K562 (cell line): Measurements from ENCODE around the gene GMEB2. TPM values are rescaled to one million over a fixed set of nuclear protein-coding genes. Genes with fewer than 3 reads are reported as not detected.

Experiments
- ATAC-seq: fragments of 200-7000 bp; cut with Tn5 transposase; 3 replicates; pipeline ENCODE4 v1.9.1; 2020; ENCODE audit warnings: moderate library complexity
- BruUV-seq: library from RNA; stranded (reverse); fragments of 400-500 nt; replicated peaks from 2 replicates; lab custom pipeline; 2021; lab: Mats Ljungman, UMichigan
- CTCF ChIA-PET: fragments of 300-600 bp; formaldehyde crosslinking; extraction: SDS; loops from one replicate; lab custom pipeline; 2021; ENCODE audit warnings: low intra/inter-chr PET ratio; lab: Yijun Ruan, JAX
- POLR2A ChIA-PET: fragments of 300-600, 350-650 bp; sonication (Branson Sonifier 250); formaldehyde crosslinking; extraction: SDS; loops from one replicate; lab custom pipeline; 2021; ENCODE audit warnings: antibody characterized with exemption, inconsistent platforms; lab: Yijun Ruan, JAX
- DNase-seq, 4 experiments: peaks; one replicate each; pipeline versions ENCODE4 v3.0.0 to v3.0.0-alpha.2; 2011 to 2018; ENCODE audit warnings: low spot score in 3 of 4, mixed read lengths in 3 of 4; ENCODE audit errors: extremely low read depth in 1 of 4
- FAIRE-seq: peaks from 2 replicates; lab custom pipeline; 2011; peaks lifted over from hg19 to GRCh38; lab: Jason Lieb, UNC
- H2AFZ ChIP-seq: 2 replicates; pipeline ENCODE4 v1.6.0; 2011; ENCODE audit warnings: low read depth, low read length, control low read depth, inconsistent platforms
- H3K27ac ChIP-seq: fragments of 200-600 bp; 3 replicates; pipeline ENCODE4 v1.8.0; 2011; ENCODE audit warnings: low read depth, mild to moderate bottlenecking, control low read depth, inconsistent platforms, low read length, moderate library complexity, mixed read lengths; ENCODE audit errors: extremely low read depth
- H3K27me3 ChIP-seq, 2 experiments: fragments of 300-600 bp in 1 of 2; 2 replicates in 1 of 2; 3 replicates in 1 of 2; pipeline versions ENCODE4 v1.6.0 to v1.8.0; 2011; ENCODE audit warnings: inconsistent platforms in 2 of 2, low read length in 2 of 2, mild to moderate bottlenecking in 1 of 2, mixed read lengths in 1 of 2, moderate library complexity in 1 of 2; ENCODE audit not compliant: control insufficient read depth in 2 of 2, insufficient read depth in 2 of 2
- H3K36me3 ChIP-seq: fragments of 300-600 bp; 3 replicates; pipeline ENCODE4 v1.8.0; 2011; ENCODE audit warnings: mild to moderate bottlenecking, low read length, inconsistent platforms; ENCODE audit not compliant: control insufficient read depth, insufficient read depth
- H3K4me1 ChIP-seq, 2 experiments: fragments of 200-600 bp in 1 of 2; replicated peaks in 1 of 2; 2 replicates in 1 of 2; 3 replicates in 1 of 2; pipeline versions ENCODE4 v1.5.1 to v1.8.0; 2011; ENCODE audit warnings: inconsistent platforms in 2 of 2, low read length in 2 of 2, mild to moderate bottlenecking in 1 of 2, mixed read lengths in 1 of 2, moderate library complexity in 1 of 2; ENCODE audit not compliant: control insufficient read depth in 2 of 2, insufficient read depth in 2 of 2
- H3K4me2 ChIP-seq: 2 replicates; pipeline ENCODE4 v1.6.1; 2011; ENCODE audit warnings: low read length, control low read depth, inconsistent platforms, mixed read lengths; ENCODE audit not compliant: insufficient read depth
- H3K4me3 ChIP-seq: fragments of 200-600 bp; sonication (generic), shearing (Covaris generic); 2 replicates; pipeline ENCODE4 v1.5.1; 2016; ENCODE audit warnings: control low read depth, inconsistent platforms
- H3K79me2 ChIP-seq: fragments of 200-600 bp; 3 replicates; pipeline ENCODE4 v1.8.0; 2011; ENCODE audit warnings: low read length, inconsistent platforms; ENCODE audit not compliant: control insufficient read depth, insufficient read depth
- H3K9ac ChIP-seq, 2 experiments: 2 replicates each; pipeline versions ENCODE4 v1.6.0 to v1.6.1; 2011; ENCODE audit warnings: low read depth in 2 of 2, low read length in 2 of 2, control low read depth in 1 of 2, inconsistent platforms in 1 of 2, mild to moderate bottlenecking in 1 of 2, mixed read lengths in 1 of 2; ENCODE audit not compliant: insufficient read depth in 1 of 2
- H3K9me1 ChIP-seq: one replicate; pipeline ENCODE4 v1.6.0; 2011; ENCODE audit warnings: inconsistent platforms, mild to moderate bottlenecking, low read length, moderate library complexity; ENCODE audit not compliant: control insufficient read depth, insufficient read depth
- H3K9me3 ChIP-seq: replicated peaks from 2 replicates; pipeline ENCODE4 v1.5.1; 2011; ENCODE audit warnings: low read depth, low read length, inconsistent platforms; ENCODE audit not compliant: control insufficient read depth, insufficient read depth
- H4K20me1 ChIP-seq: replicated peaks from 2 replicates; pipeline ENCODE4 v1.6.1; 2011; ENCODE audit warnings: low read length, inconsistent platforms, mixed read lengths; ENCODE audit not compliant: control insufficient read depth, insufficient read depth
- CBFA2T2 ChIP-seq: fragments of 450-650 bp; conservative IDR thresholded peaks from 2 replicates; pipeline ENCODE4 v1.6.1; 2017; ENCODE audit warnings: mild to moderate bottlenecking
- CHD4 ChIP-seq: fragments of 200-600 bp; sonication (generic); IDR thresholded peaks from 3 replicates; pipeline ENCODE4 v1.6.1; 2012; ENCODE audit warnings: low read depth, mild to moderate bottlenecking, mixed read lengths, low read length, inconsistent platforms; ENCODE audit not compliant: insufficient read depth, insufficient replicate concordance, poor library complexity, severe bottlenecking
- DACH1 ChIP-seq: fragments of 450-650 bp; IDR thresholded peaks from 2 replicates; pipeline ENCODE4 v1.6.1; 2018; ENCODE audit not compliant: partially characterized antibody
- DEAF1 ChIP-seq: fragments of 450-650 bp; formaldehyde crosslinking; IDR thresholded peaks from 2 replicates; pipeline ENCODE4 v1.4.0; 2020; ENCODE audit warnings: mild to moderate bottlenecking, moderate library complexity
- ELF2 ChIP-seq: fragments of 250-450 bp; sonication (Bioruptor Pico); IDR thresholded peaks from 2 replicates; pipeline ENCODE4 v1.5.0; 2021; ENCODE audit warnings: mild to moderate bottlenecking
- FOXK2 ChIP-seq, 2 experiments: fragments of 450-650 bp; IDR thresholded peaks in 1 of 2; conservative IDR thresholded peaks in 1 of 2; 2 replicates each; pipeline ENCODE4 v1.6.1; 2016; ENCODE audit warnings: low read depth in 2 of 2, mild to moderate bottlenecking in 1 of 2
- HDAC1 ChIP-seq, 2 experiments: fragments of 450-650 bp; IDR thresholded peaks; 2 replicates each; pipeline ENCODE4 v1.6.1; 2016 to 2017; ENCODE audit warnings: inconsistent platforms in 1 of 2, mild to moderate bottlenecking in 1 of 2, moderate library complexity in 1 of 2
- HIVEP1 ChIP-seq: fragments of 250-450 bp; sonication (Bioruptor Pico); IDR thresholded peaks from 2 replicates; pipeline ENCODE4 v1.4.0; 2020; ENCODE audit warnings: mild to moderate bottlenecking
- L3MBTL2 ChIP-seq: fragments of 450-650 bp; IDR thresholded peaks from 2 replicates; pipeline ENCODE4 v1.6.1; 2016; ENCODE audit warnings: mild to moderate bottlenecking, moderate library complexity
- MAZ ChIP-seq, 2 experiments: fragments of 450-650 bp in 1 of 2; sonication (generic) in 1 of 2; formaldehyde crosslinking; IDR thresholded peaks in 1 of 2; conservative IDR thresholded peaks in 1 of 2; 2 replicates each; pipeline versions ENCODE4 v1.4.0 to v1.5.0; 2020; ENCODE audit warnings: mild to moderate bottlenecking in 1 of 2, missing genetic modification reagents in 1 of 2
- MIER1 ChIP-seq: fragments of 450-650 bp; IDR thresholded peaks from 2 replicates; pipeline ENCODE4 v1.6.1; 2016; ENCODE audit warnings: antibody characterized with exemption, mild to moderate bottlenecking, low read depth
- MTA3 ChIP-seq: fragments of 450-650 bp; formaldehyde crosslinking; IDR thresholded peaks from 2 replicates; pipeline ENCODE4 v1.6.1; 2017; ENCODE audit warnings: mild to moderate bottlenecking, borderline replicate concordance
- PTBP1 ChIP-seq: fragments of 200-400 bp; formaldehyde crosslinking; IDR thresholded peaks from 2 replicates; pipeline ENCODE4 v1.6.1; 2017; ENCODE audit warnings: low read depth, low read length
- PTTG1 ChIP-seq: fragments of 450-650 bp; IDR thresholded peaks from 2 replicates; pipeline ENCODE4 v1.6.1; 2016; ENCODE audit warnings: low read depth, mild to moderate bottlenecking, missing genetic modification characterization, missing compliant biosample characterization
- SMARCE1 ChIP-seq: fragments of 450-650 bp; IDR thresholded peaks from 2 replicates; pipeline ENCODE4 v1.7.1; 2016; ENCODE audit warnings: mild to moderate bottlenecking
- YY1 ChIP-seq, 3 experiments: IDR thresholded peaks; 2 replicates each; pipeline ENCODE4 v1.6.1; 2011; ENCODE audit warnings: low read length in 2 of 3, mild to moderate bottlenecking in 2 of 3, moderate library complexity in 2 of 3, borderline replicate concordance in 1 of 3, control low read depth in 1 of 3, low read depth in 1 of 3; ENCODE audit not compliant: insufficient read depth in 3 of 3, insufficient replicate concordance in 2 of 3, control insufficient read depth in 1 of 3, insufficient read length in 1 of 3; ENCODE audit errors: extremely low read depth in 1 of 3
- ZBED1 ChIP-seq: IDR thresholded peaks from 2 replicates; pipeline ENCODE4 v1.6.1; 2014
- ZNF217 ChIP-seq: sonication (generic); formaldehyde crosslinking; IDR thresholded peaks from 2 replicates; pipeline ENCODE4 v1.8.0; 2022; ENCODE audit warnings: mild to moderate bottlenecking, missing genetic modification reagents
- ZSCAN29 ChIP-seq: fragments of 450-650 bp; IDR thresholded peaks from 2 replicates; pipeline ENCODE4 v1.6.1; 2017
- WGBS: fragments of 100-300 bp; shearing (Covaris generic); methylation state at CpG from one replicate; pipeline ENCODE4 v1.1.6; 2016; ENCODE audit warnings: low coverage, mixed read lengths; ENCODE audit not compliant: insufficient coverage; ENCODE audit errors: missing lambda C conversion rate; 5-methylcytosine and 5-hydroxymethylcytosine counted together
- in situ Hi-C: fragments of 300-500 bp; cut with MboI; formaldehyde crosslinking; loops from 4 replicates; pipeline ENCODE4 v1.15.0; 2018; ENCODE audit warnings: inconsistent platforms, mixed read lengths
- intact Hi-C: fragments of 100-400 bp; cut with micrococcal nuclease; formaldehyde crosslinking; loops from 2 replicates; pipeline ENCODE4 v1.14.2; 2022
- polyA plus RNA-seq, 8 experiments: library from polyadenylated mRNA; depleted of rRNA in 4 of 8; stranded (reverse) in 5 of 8; unstranded in 3 of 8; fragments of >200 nt; fragmentation: Nextera tagmentation in 2 of 8; fragmentation: Illumina TruSeq in 1 of 8; extraction: Ambion mirVana in 2 of 8; extraction: Trizol in 1 of 8; gene quantifications; 2 replicates each; pipeline versions ENCODE4 v1.2.1 to v1.2.3, GENCODE V29; 2011 to 2014; ENCODE audit warnings: inconsistent platforms in 1 of 8, missing spikeins in 1 of 8
- total RNA-seq, 7 experiments: library from RNA; depleted of rRNA in 6 of 7; stranded (reverse); fragments of >200 nt in 6 of 7; fragmentation: Illumina TruSeq in 2 of 7; extraction: Trizol in 2 of 7; gene quantifications; 2 replicates each; pipeline versions ENCODE4 v1.2.1 to v1.2.3, GENCODE V29; 2011 to 2021; ENCODE audit warnings: low replicate concordance in 1 of 7

Gene GMEB2
- total and polyA plus RNA-seq, 9 of the 15 experiments (the other 6 are each of a cell fraction or from before 2014, with no cell fraction given): 0.03 to 13.9 (median 6.3) TPM

- peak overlapping the region; percentile 91 for H2AFZ ChIP-seq
- ChIA-PET CTCF (interaction anchor here (0.5 kb wide), 1 partner anchor 47 kb away, joined by 3 read pairs; no protein-coding TSS in a partner anchor), POLR2A (interaction anchor here (0.5 to 1.0 kb wide), 15 partner anchors 9 to 916 kb away, joined by 3 to 6 read pairs (median 3); partner anchors contain the start of gene HELZ2)
- peaks cover 7 to 46% of the 10 kb centered on the region in 2 experiments; a peak in 4 of 5 replicates for H3K4me1 ChIP-seq
- intact Hi-C loops: no loop called here
- H3K36me3 ChIP-seq: peaks cover 5% of the 10 kb centered on the region; the same call in 1 of the 3 replicates
- peak; percentile 76 for ATAC-seq
- peak overlapping the region; percentile 81 to 99 for H3K9ac ChIP-seq
- no peaks in the 10 kb centered on the region for H3K27me3 ChIP-seq
- H3K9me3 ChIP-seq: no peaks in the 10 kb centered on the region
- peak overlapping the region; percentile 88 for H3K4me2 ChIP-seq
- peak; percentile 59 for FAIRE-seq
- H4K20me1 ChIP-seq: no peaks in the 10 kb centered on the region
- in situ Hi-C loops: no loop called here
- peak overlapping the region; percentile 99 for H3K4me3 ChIP-seq
- peaks cover 60% of the 10 kb centered on the region for H3K79me2 ChIP-seq
- no TSS peak for BruUV-seq
- whole genome bisulfite sequencing: 0% methylated on average over 30 of the region's 68 CpGs
- peak; percentile 93 to 97 (median 96) for DNase-seq
- peak overlapping the region; percentile 80 for H3K27ac ChIP-seq
- no peaks in the 10 kb centered on the region for H3K9me1 ChIP-seq
- no peak for TF ChIP-seq FOXK2 (conservative IDR thresholded peaks at IDR 0.05 in 1 of 2, IDR thresholded peaks at IDR 0.05 in 1 of 2; ENCODE audit: low read depth in 2 of 2)
- no peak for TF ChIP-seq ZNF217
- no peak for TF ChIP-seq ELF2 (CRISPR knock-in tag)
- TF ChIP-seq L3MBTL2: peak; percentile 93
- no peak for TF ChIP-seq CBFA2T2
- no peak for TF ChIP-seq CHD4
- TF ChIP-seq YY1 (IDR thresholded peaks at IDR 0.05; ENCODE audit: borderline replicate concordance in 1 of 3, control insufficient read depth in 1 of 3, extremely low read depth in 1 of 3, insufficient read depth in 3 of 3, insufficient read length in 1 of 3, insufficient replicate concordance in 2 of 3, low read depth in 1 of 3, low read length in 2 of 3): peak in 2 of 3 experiments; percentile 20 to 24
- no peak for TF ChIP-seq SMARCE1
- peak; percentile 82 for TF ChIP-seq MAZ (CRISPR knock-in tag; conservative IDR thresholded peaks at IDR 0.05 in 1 of 2, IDR thresholded peaks at IDR 0.05 in 1 of 2)
- no peak for TF ChIP-seq PTBP1
- TF ChIP-seq HIVEP1 (CRISPR knock-in tag): no peak
- TF ChIP-seq HDAC1 (IDR thresholded peaks at IDR 0.05): peak in 1 of 2 experiments; percentile 88; a peak in 2 of 4 replicates
- peak; percentile 84; the same call in 1 of the 2 replicates for TF ChIP-seq MTA3
- TF ChIP-seq DACH1: no peak
- no peak for TF ChIP-seq DEAF1 (CRISPR knock-in tag)
- TF ChIP-seq ZBED1: no peak
- TF ChIP-seq PTTG1 (tag): no peak
- TF ChIP-seq ZSCAN29: no peak
- TF ChIP-seq MIER1: no peak
Measured at GRCh38 chr20:63627129-63627750, 339 bp upstream of the GMEB2 start.
